HG02759 (cell line): Measurements from ENCODE around the gene SETBP1.

Experiments
- ATAC-seq: cut with Tn5 transposase; IDR thresholded peaks from one replicate; pipeline ENCODE4 v1.9.1; 2021; ENCODE audit warnings: mild to moderate bottlenecking, moderate library complexity; ENCODE audit not compliant: unreplicated experiment

SETBP1 gene

DNA sequence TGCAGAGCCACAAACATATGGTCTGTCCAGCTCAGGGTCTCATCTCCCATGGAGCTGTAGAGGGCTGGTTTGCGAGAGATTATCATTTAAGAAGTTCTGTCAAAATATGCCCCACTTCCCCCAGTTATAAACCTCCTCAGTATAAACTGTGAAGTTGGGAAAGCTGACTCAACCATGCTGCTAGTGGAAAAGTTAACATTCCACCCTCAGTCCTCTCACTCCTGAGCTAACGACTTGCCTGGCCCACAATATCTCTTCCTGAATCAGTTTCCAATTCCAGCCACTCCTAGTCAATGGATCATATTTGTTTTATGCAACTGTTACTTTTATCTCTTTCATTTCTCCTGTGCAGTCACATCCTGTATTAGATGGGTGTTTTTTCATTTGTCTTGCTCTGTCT, 326.2 kb downstream of the SETBP1 start:
- ATAC-seq: no peak

- no peak for ATAC-seq
These were observed 326.8 kb downstream of the SETBP1 start for GRCh38 chr18:45007531-45007930.

DNA sequence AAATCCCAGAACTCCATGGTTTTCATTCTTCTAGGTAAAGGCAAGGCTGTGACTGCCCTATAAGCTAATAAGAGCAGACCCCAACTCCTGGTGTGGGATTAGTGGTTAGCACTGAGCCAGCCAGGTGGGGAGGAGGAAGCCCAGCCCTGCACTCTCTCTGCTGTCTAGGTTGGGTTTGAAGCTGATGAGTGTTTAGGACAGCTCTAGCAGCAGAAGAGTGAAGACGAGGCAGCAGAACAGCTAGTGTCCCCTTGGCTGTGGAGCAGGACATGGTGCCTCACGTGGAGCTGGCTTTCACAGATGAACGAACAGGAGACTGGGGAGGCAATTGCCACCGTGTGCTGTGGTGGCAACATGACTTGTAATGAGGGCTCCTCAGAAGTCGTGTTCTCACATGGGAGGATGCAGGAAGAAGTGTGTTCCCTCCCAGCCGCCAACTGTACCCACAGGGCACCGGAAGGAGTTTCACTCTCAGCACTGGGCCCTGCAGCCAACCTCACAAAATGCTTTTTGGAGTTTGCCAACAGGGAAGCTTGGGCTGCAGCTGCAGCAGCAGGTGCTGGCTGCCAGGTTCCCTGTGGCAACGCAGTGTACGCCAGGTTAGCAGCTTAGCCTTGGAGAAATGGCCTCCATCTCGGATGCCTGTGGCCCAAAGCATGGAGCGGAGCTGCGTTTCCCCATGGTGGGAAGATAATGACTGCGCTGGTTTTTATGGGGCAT, 328.2 kb downstream of the SETBP1 start:
- no peak for ATAC-seq

DNA sequence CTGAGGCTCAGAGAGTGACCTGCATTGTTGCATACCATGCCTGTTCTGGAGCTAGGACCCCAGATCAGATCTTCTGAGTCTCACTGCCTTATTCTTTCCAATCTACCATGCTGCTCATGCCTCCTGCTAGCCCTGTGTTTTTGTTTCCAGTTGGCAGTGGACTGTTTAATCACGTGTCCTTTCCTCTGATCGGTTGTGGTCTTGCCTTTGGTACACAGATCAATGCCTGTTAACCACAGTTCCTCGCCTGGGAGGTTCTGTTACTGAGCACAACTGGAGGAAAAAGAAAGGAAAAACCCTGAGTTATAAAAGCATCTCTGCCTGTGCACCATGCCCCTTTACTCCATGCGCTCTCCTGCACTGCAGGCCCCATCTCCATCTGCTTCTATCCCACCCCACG, 329.1 kb downstream of the SETBP1 start:
- no peak for ATAC-seq

GRCh38 chr18:45012286-45012685, 331.6 kb downstream of the SETBP1 start:
- ATAC-seq: no peak

DNA sequence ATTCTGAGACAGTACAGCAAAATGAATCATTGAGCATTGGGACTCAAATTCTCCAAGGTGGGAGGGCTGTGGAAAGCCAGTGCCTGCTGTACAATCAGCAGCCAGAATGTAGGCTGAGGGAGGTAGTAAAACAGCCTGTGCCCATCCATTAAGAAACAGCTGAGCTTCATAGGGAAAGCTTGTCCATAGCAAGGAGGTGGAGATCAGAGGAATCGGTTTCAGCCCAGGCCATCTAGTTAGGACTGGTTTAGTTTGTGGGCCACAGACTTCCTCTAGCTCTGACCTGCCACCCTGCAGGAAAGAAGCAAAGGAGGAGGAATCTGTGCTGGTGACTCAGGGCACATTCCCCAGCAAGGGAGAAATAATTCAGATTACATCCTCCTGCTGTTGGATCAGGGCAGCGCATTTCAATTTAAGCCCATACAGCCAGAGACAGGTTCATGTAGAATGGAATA, 333.4 kb downstream of the SETBP1 start:
- ATAC-seq: no peak

DNA sequence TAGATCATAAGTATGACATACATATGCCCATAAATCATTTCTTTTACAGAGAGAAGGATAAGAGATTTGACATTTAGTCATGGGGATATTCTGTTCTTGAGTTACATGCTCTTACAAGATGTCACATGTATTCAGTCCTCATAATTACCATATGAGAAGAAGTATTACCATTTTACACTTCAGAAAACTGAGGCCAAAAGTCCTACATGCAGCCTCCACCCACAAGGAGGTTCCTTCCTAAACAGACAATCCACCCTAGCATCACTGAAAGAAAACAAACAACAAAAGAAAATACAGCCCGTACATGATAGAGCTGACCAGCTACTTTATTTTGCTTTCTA, 335.1 kb downstream of the SETBP1 start:
- no peak for ATAC-seq

- ATAC-seq: no peak
These were observed 338.8 kb downstream of the SETBP1 start for GRCh38 chr18:45019469-45019868.

- ATAC-seq: no peak
These were observed 342.8 kb downstream of the SETBP1 start for GRCh38 chr18:45023519-45023918.

- no peak for ATAC-seq
These were observed 343.8 kb downstream of the SETBP1 start for GRCh38 chr18:45024357-45025088.

DNA sequence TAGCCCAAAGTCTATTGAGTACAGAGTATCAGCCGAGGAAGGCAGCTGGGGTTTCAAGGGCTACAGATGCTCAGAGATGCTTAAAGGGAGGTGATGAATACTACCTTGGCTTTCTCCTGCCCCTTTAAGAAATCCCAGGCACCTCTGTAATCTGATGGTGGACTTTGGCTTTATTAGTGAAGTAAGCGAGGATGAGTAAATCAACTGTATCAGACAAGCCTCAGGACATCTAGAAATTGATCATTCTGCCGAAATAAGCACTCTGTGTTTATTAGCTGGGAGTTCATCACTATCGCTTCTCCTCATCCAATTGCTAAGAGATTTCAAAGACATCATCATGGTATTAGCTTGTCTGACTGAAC, 344.4 kb downstream of the SETBP1 start:
- no peak for ATAC-seq

DNA sequence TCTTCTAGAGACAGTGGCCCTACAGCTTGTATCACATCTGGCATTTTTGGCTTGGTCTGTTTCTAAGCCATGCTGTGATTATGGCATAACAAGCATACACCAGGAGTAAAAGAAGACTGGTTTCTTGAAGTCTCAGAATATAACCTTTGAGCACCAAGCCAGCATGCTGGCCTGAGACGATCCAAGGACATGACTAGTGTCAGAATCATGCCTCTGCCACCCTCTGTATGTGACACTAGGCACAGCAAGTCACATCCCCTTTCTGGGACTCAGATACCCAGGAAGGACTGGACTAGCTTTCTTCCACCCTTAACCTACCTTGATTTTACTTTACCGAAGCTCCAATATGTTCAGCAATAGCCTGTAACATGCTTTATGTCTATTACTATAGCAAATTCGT, 345.5 kb downstream of the SETBP1 start:
- no peak for ATAC-seq

DNA sequence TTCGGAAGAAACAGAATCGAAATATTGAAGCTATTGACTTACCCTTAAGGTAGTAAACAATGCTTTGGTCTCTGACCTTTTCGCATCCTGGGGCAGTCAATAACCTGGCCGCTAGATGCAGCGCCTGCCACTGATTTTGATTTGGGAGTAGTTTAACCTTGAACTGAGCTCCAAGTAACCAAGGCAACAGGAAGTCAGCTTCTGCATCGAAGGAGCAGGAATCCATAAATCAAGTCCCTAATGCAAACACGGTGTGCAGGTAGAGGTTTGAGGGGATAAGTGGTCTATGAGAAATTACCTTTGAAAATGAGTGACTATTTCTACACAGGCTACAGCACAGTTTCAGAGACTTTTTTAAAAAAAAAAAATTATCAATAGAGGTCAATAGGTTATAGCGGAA, 353.5 kb downstream of the SETBP1 start:
- no peak for ATAC-seq

DNA sequence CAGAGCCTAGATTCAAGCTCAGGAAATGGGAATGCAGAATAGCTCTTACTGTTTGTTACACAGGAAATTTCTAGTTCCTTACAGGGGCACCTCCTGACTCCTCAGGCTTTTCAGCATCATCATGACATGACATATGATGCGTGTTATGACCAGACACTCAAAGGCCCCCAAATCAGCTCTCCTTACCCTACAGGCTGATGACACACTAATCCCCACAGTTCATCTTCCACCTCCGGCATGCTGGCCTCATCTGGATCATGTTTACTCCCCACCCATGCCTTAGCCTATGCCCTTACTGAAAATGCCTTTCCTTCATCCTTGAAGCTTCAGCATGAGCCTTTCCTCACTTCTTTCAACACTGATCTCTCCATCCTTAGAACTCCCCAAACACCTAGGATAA, 356.9 kb downstream of the SETBP1 start:
- no peak for ATAC-seq

GRCh38 chr18:45039376-45039775, 358.7 kb downstream of the SETBP1 start:
- no peak for ATAC-seq

DNA sequence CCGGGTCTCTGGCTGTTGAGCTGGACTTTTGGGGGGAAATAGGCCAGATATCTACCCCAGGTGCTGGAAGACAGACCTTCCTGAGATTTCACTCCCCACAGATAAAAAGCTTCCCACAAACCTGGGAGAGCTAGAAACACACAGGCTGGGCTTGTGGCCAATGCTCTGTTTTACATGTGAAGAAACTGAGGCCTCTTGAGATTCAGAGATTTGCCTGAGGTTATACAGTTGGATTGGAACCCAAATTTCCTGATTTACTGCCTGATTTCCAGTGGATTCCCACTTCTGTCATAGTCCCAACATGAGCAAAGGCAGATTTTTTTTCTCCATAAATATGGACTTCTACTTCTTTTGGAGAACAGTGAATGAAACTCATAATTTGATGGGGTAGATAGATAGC, 360.2 kb downstream of the SETBP1 start:
- no peak for ATAC-seq

DNA sequence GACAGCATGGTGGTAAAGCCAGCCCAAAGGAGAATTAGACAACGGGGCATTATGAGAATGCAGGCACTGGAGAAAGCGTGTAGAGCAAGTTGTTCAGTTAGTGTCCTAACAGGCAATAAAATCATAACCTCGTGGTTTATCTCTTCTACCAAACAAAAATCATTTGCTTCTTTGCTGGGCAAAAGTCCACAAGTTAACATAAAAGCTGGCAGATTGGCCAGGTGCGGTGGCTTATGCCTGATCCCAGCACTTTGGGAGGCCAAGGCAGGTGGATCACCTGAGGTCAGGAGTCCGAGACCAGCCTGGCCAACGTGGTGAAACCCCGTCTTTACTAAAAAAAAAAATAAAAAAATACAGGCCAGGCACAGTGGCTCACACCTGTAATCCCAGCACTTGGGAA, 364.1 kb downstream of the SETBP1 start:
- no peak for ATAC-seq

DNA sequence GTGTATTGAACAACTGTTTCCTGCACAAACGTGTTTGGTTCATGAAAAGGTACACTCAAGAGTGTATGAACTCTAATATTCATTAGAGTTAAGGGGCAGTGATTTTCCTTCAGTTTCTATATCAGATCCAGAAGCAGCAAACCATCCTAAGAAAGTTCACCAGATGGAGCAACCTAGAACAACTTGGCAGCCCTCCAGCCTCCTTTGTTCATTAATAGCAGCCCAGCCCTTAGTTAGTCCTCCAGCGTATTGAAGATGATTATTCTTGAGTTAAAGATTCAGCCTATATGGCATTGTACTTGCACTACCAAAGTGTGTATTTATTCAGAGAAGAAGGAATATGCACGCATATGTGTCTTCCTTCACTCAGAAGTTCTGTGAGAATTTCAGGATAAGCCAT, 365.5 kb downstream of the SETBP1 start:
- ATAC-seq: no peak

DNA sequence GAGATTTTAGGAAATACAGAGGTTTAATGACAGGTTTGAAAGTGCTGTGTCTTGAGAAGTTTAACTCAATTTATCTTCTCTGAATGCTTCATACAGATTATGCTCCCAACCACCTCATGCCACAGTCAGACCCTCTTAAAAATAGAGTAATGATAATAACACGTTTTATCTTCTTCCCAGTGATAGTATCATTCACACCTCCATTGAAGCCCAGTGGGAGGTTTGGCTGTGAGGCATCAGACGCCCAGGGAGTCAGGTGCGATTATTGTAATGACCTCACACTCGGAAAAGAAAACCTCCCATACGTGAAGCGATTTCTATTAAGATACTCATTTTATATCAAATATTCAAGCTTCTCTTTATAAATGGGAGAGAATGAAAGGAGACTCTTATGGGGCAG, 366.3 kb downstream of the SETBP1 start:
- no peak for ATAC-seq

- ATAC-seq: no peak
These were observed 369.1 kb downstream of the SETBP1 start for GRCh38 chr18:45049578-45050319.

DNA sequence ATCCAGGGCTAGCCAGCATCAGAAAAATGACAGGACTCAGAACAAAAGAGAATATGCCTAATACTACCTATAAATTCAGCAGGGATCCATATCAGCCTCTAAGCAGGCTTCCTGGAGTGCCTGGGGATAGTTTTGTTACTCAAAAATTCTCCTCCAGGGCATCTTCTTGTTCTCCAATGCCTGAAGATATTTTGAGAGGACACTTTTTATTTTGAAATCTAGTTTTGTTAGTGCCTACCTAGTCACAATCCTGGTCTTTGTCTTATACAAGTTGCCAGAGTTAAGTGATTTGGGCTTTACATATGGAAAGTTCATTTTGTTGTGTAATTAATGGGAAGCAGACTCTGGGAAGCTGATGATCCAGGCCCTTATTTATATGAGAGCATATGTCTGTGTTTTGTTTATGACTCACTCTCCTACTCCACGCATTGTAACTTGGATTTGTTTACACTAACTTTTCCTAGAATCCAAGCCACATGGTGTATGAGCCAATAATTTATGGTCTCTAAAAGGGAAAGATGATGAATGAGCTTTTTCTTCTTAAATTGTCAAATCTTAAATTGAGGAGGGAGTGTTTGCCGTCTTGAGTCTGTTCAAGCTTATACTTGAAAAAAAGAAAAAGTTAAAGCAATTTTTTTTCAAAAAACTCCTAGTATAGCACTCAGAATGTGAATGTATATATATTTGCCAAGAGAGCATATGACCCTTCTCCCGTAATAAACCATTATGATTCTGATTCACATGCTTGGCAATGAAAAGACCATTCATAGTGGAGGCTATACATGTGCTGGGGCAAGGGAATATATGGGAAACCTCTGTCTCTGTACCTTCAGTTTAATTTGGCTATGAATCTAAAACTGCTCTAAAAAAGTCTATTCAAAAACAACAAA, 370.3 kb downstream of the SETBP1 start:
- ATAC-seq: no peak
